Body of pancreas (tissue), 4 donors: Measurements from ENCODE around the gene FAM83C.

Experiments used
- CTCF ChIP-seq, 7 experiments: fragments of 450-650 bp in 4 of 7; fragments of 200-600 bp in 3 of 7; sonication (generic) in 3 of 7; IDR thresholded peaks; one replicate each; pipeline ENCODE4 v1.5.1; 2016 to 2019; ENCODE audit warnings: antibody characterized with exemption in 7 of 7
- POLR2A ChIP-seq, 3 donors: fragments of 450-650 bp; IDR thresholded peaks; one replicate each; pipeline ENCODE4 v1.6.1; 2016; ENCODE audit warnings: antibody characterized with exemption in 3 of 3, mild to moderate bottlenecking in 2 of 3

- TF ChIP-seq CTCF (IDR thresholded peaks at IDR 0.05): no peak
- TF ChIP-seq POLR2A (IDR thresholded peaks at IDR 0.05): no peak
These were observed 3.4 kb upstream of the FAM83C start for GRCh38 chr20:35295674-35296073.
